Fibroblast of lung (primary cell): Measurements from ENCODE around the gene PNPLA7. TPM values are rescaled to one million over a fixed set of nuclear protein-coding genes. Genes with fewer than 3 reads are reported as not detected.

Experiments used
- DNase-seq, 2 donors: peaks; one replicate each; pipeline versions ENCODE4 v3.0.0 to v3.0.0-alpha.2; 2010; ENCODE audit warnings: low read depth in 2 of 2
- H2AFZ ChIP-seq: 2 replicates; pipeline ENCODE4 v1.5.1; 2012; ENCODE audit warnings: low read length, control low read depth, inconsistent platforms
- H3K27ac ChIP-seq: 2 replicates; pipeline ENCODE4 v1.5.1; 2011; ENCODE audit warnings: low read length, control low read depth; ENCODE audit not compliant: insufficient read depth
- H3K27me3 ChIP-seq: 2 replicates; pipeline ENCODE4 v1.5.1; 2011; ENCODE audit warnings: mild to moderate bottlenecking, low read length; ENCODE audit not compliant: control insufficient read depth, insufficient read depth
- H3K36me3 ChIP-seq: 2 replicates; pipeline ENCODE4 v1.5.1; 2011; ENCODE audit warnings: low read length; ENCODE audit not compliant: control insufficient read depth, insufficient read depth
- H3K4me1 ChIP-seq: 2 replicates; pipeline ENCODE4 v1.5.1; 2011; ENCODE audit warnings: low read length; ENCODE audit not compliant: control insufficient read depth, insufficient read depth; ENCODE audit errors: extremely low read depth
- H3K4me2 ChIP-seq: 2 replicates; pipeline ENCODE4 v1.5.1; 2011; ENCODE audit warnings: low read length, control low read depth; ENCODE audit not compliant: insufficient read depth; ENCODE audit errors: extremely low read depth
- H3K4me3 ChIP-seq, 4 experiments: fragments of 200-600 bp in 1 of 4; sonication (generic) in 1 of 4; replicated peaks in 1 of 4; 2 replicates each; pipeline ENCODE4 v1.5.1; 2011 to 2016; ENCODE audit warnings: low read length in 4 of 4, low read depth in 3 of 4, mild to moderate bottlenecking in 3 of 4, control low read depth in 2 of 4, inconsistent platforms in 1 of 4, mixed read lengths in 1 of 4; ENCODE audit not compliant: insufficient read depth in 1 of 4; ENCODE audit errors: control extremely low read depth in 1 of 4
- H3K79me2 ChIP-seq: 2 replicates; pipeline ENCODE4 v1.5.1; 2012; ENCODE audit warnings: mild to moderate bottlenecking, low read length, inconsistent platforms; ENCODE audit not compliant: control insufficient read depth, insufficient read depth
- H3K9ac ChIP-seq: 2 replicates; pipeline ENCODE4 v1.5.1; 2011; ENCODE audit warnings: mild to moderate bottlenecking, low read length, control low read depth; ENCODE audit not compliant: insufficient read depth
- H3K9me3 ChIP-seq: 2 replicates; pipeline ENCODE4 v1.5.1; 2012; ENCODE audit warnings: low read depth, low read length; ENCODE audit not compliant: control insufficient read depth, insufficient read depth
- H4K20me1 ChIP-seq: 2 replicates; pipeline ENCODE4 v1.5.1; 2011; ENCODE audit warnings: low read length; ENCODE audit not compliant: control insufficient read depth, insufficient read depth; ENCODE audit errors: extremely low read depth
- CTCF ChIP-seq, 2 donors: IDR thresholded peaks in 1 of 2; conservative IDR thresholded peaks in 1 of 2; 1 replicate in 1 of 2; 2 replicates in 1 of 2; pipeline ENCODE4 v1.5.1; 2011 to 2012; ENCODE audit warnings: low read length in 2 of 2, control low read depth in 1 of 2, inconsistent platforms in 1 of 2, low read depth in 1 of 2, mild to moderate bottlenecking in 1 of 2
- EZH2 ChIP-seq: IDR thresholded peaks from 2 replicates; pipeline ENCODE4 v1.5.1; 2012; ENCODE audit warnings: low read length, control low read depth, mild to moderate bottlenecking; ENCODE audit errors: missing control alignments
- polyA plus RNA-seq, 2 donors: library from polyadenylated mRNA; depleted of rRNA in 1 of 2; stranded (reverse) in 1 of 2; unstranded in 1 of 2; fragments of >200 nt; gene quantifications; 2 replicates each; pipeline ENCODE4 v1.2.1, GENCODE V29; 2011 to 2012; ENCODE audit warnings: missing spikeins in 1 of 2
- total RNA-seq: library from RNA; depleted of rRNA; stranded (reverse); fragments of >200 nt; gene quantifications from 2 replicates; pipeline ENCODE4 v1.2.1, GENCODE V29; 2014

The PNPLA7 gene
- total and polyA plus RNA-seq, 2 donors (not counting 1 experiment from before 2014, with no cell fraction given), result 0.23 to 3.0 TPM

GRCh38 chr9:137486545-137487453, 63.4 kb downstream of the PNPLA7 start:
- DNase-seq, result no peak
- no peaks in the 10 kb centered on the region for H3K79me2 ChIP-seq
- H4K20me1 ChIP-seq, result no peaks in the 10 kb centered on the region
- H3K36me3 ChIP-seq, result no peaks in the 10 kb centered on the region
- no peak overlapping the region for H2AFZ ChIP-seq
- H3K4me2 ChIP-seq, result no peak overlapping the region
- H3K27me3 ChIP-seq, result peaks cover 16% of the 10 kb centered on the region
- no peaks in the 10 kb centered on the region for H3K9me3 ChIP-seq
- peaks cover 2% of the 10 kb centered on the region for H3K4me1 ChIP-seq
- TF ChIP-seq CTCF (conservative IDR thresholded peaks at IDR 0.05 in 1 of 2, IDR thresholded peaks at IDR 0.05 in 1 of 2; ENCODE audit: low read depth in 1 of 2, low read length in 2 of 2) (no peak), EZH2 (no peak)
- H3K27ac ChIP-seq, result no peak overlapping the region
- no peak overlapping the region for H3K4me3 ChIP-seq
- no peak overlapping the region for H3K9ac ChIP-seq

- peaks cover 16% of the 10 kb centered on the region for H3K27me3 ChIP-seq
- no peak overlapping the region for H2AFZ ChIP-seq
- H3K36me3 ChIP-seq, result no peaks in the 10 kb centered on the region
- no peak overlapping the region for H3K4me2 ChIP-seq
- TF ChIP-seq EZH2, result no peak
- TF ChIP-seq CTCF (conservative IDR thresholded peaks at IDR 0.05 in 1 of 2, IDR thresholded peaks at IDR 0.05 in 1 of 2; ENCODE audit: low read depth in 1 of 2, low read length in 2 of 2), result no peak
- H3K4me3 ChIP-seq, result no peak overlapping the region
- H4K20me1 ChIP-seq, result no peaks in the 10 kb centered on the region
- H3K27ac ChIP-seq, result no peak overlapping the region
- H3K9ac ChIP-seq, result no peak overlapping the region
- H3K9me3 ChIP-seq, result no peaks in the 10 kb centered on the region
- peaks cover 2% of the 10 kb centered on the region for H3K4me1 ChIP-seq
- no peaks in the 10 kb centered on the region for H3K79me2 ChIP-seq
- no peak for DNase-seq
Observed at GRCh38 chr9:137486141-137486490, 64.1 kb downstream of the PNPLA7 start.

GRCh38 chr9:137485343-137486140, 64.7 kb downstream of the PNPLA7 start:
- Histone ChIP-seq H3K36me3 (no peaks in the 10 kb centered on the region), H3K4me3 (no peak overlapping the region)

More at GRCh38 chr9:137485343-137486140, 64.7 kb downstream of the PNPLA7 start:
- no peak overlapping the region for H3K9ac ChIP-seq
- no peak overlapping the region for H2AFZ ChIP-seq
- TF ChIP-seq EZH2, result no peak
- no peak for TF ChIP-seq CTCF (conservative IDR thresholded peaks at IDR 0.05 in 1 of 2, IDR thresholded peaks at IDR 0.05 in 1 of 2; ENCODE audit: low read depth in 1 of 2, low read length in 2 of 2)
- peaks cover 16% of the 10 kb centered on the region for H3K27me3 ChIP-seq
- no peaks in the 10 kb centered on the region for H4K20me1 ChIP-seq
- no peak overlapping the region for H3K27ac ChIP-seq
- H3K9me3 ChIP-seq, result no peaks in the 10 kb centered on the region
- H3K79me2 ChIP-seq, result no peaks in the 10 kb centered on the region
- peaks cover 2% of the 10 kb centered on the region for H3K4me1 ChIP-seq
- no peak for DNase-seq
- no peak overlapping the region for H3K4me2 ChIP-seq
